ENCODE results near the gene USP6.
"Not testable (repeated sequence)": the region's sequence is repeated elsewhere in the genome, so short reads cannot be mapped to it uniquely, and the experiment has no call there.

- TF ChIP-seq, protein P1, sequence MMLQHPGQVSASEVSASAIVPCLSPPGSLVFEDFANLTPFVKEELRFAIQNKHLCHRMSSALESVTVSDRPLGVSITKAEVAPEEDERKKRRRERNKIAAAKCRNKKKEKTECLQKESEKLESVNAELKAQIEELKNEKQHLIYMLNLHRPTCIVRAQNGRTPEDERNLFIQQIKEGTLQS (IDR thresholded peaks at IDR 0.05), result not testable (repeated sequence)
- TF ChIP-seq ZBTB33 (IDR thresholded peaks at IDR 0.05); CTCF (IDR thresholded peaks at IDR 0.05; ENCODE audit: low read depth, low read length, missing input control); FOXA1 (IDR thresholded peaks at IDR 0.05); TAF1 (conservative IDR thresholded peaks at IDR 0.05); RAD21 (IDR thresholded peaks at IDR 0.05); REST (IDR thresholded peaks at IDR 0.05); MAX (IDR thresholded peaks at IDR 0.05); YY1 (IDR thresholded peaks at IDR 0.05); NR2F2 (IDR thresholded peaks at IDR 0.05); JUND (IDR thresholded peaks at IDR 0.05); SP1 (IDR thresholded peaks at IDR 0.05); EGR1 (IDR thresholded peaks at IDR 0.05; ENCODE audit: low read depth in 2 of 2); RXRA (IDR thresholded peaks at IDR 0.05): not testable (repeated sequence)
These were observed 21.8 kb downstream of the USP6 start for GRCh38 chr17:5137511-5138197.
